ENCODE measurements around the gene C4A.
"Not testable (repeated sequence)": the region's sequence is repeated elsewhere in the genome, so short reads cannot be mapped to it uniquely, and the experiment has no call there.

- TF ChIP-seq, protein P1, sequence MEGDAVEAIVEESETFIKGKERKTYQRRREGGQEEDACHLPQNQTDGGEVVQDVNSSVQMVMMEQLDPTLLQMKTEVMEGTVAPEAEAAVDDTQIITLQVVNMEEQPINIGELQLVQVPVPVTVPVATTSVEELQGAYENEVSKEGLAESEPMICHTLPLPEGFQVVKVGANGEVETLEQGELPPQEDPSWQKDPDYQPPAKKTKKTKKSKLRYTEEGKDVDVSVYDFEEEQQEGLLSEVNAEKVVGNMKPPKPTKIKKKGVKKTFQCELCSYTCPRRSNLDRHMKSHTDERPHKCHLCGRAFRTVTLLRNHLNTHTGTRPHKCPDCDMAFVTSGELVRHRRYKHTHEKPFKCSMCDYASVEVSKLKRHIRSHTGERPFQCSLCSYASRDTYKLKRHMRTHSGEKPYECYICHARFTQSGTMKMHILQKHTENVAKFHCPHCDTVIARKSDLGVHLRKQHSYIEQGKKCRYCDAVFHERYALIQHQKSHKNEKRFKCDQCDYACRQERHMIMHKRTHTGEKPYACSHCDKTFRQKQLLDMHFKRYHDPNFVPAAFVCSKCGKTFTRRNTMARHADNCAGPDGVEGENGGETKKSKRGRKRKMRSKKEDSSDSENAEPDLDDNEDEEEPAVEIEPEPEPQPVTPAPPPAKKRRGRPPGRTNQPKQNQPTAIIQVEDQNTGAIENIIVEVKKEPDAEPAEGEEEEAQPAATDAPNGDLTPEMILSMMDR (conservative IDR thresholded peaks at IDR 0.05), result not testable (repeated sequence)
- TF ChIP-seq EZH2 (IDR thresholded peaks at IDR 0.05; ENCODE audit: low read depth), result not testable (repeated sequence)
Observed at GRCh38 chr6:32004393-32004792, 22.5 kb downstream of the C4A start.
